HepG2 (cell line): Measurements from ENCODE around the gene SH3TC2. TPM values are rescaled to one million over a fixed set of nuclear protein-coding genes. Genes with fewer than 3 reads are reported as not detected.

Experiments used
- BORCS8-MEF2B ChIP-seq: sonication (generic); formaldehyde crosslinking; IDR thresholded peaks from 2 replicates; pipeline ENCODE4 v1.8.0; 2022; ENCODE audit warnings: mild to moderate bottlenecking, missing genetic modification reagents
- CREM ChIP-seq, 2 experiments: sonication (generic) in 1 of 2; formaldehyde crosslinking in 1 of 2; IDR thresholded peaks; 2 replicates each; pipeline versions ENCODE4 v1.4.0 to v1.6.1; 2016 to 2020; ENCODE audit warnings: antibody characterized with exemption in 1 of 2, mild to moderate bottlenecking in 1 of 2, missing genetic modification reagents in 1 of 2
- ELF3 ChIP-seq: IDR thresholded peaks from 2 replicates; pipeline ENCODE4 v1.6.1; 2016; ENCODE audit warnings: missing genetic modification reagents, missing compliant biosample characterization
- HCFC1 ChIP-seq: fragments of 150-350 bp; IDR thresholded peaks from 2 replicates; pipeline ENCODE4 v1.6.1; 2014; ENCODE audit warnings: low read depth, low read length
- KIAA2018 ChIP-seq: sonication (generic); formaldehyde crosslinking; IDR thresholded peaks from 2 replicates; pipeline ENCODE4 v1.5.0; 2020; ENCODE audit warnings: mild to moderate bottlenecking, missing genetic modification reagents, borderline replicate concordance
- NFE2L1 ChIP-seq: sonication (generic); formaldehyde crosslinking; IDR thresholded peaks from 2 replicates; pipeline ENCODE4 v1.4.0; 2020; ENCODE audit warnings: missing genetic modification reagents, mild to moderate bottlenecking, borderline replicate concordance
- SNRNP70 ChIP-seq: fragments of 200-400 bp; formaldehyde crosslinking; IDR thresholded peaks from 2 replicates; pipeline ENCODE4 v1.6.1; 2017; ENCODE audit warnings: mild to moderate bottlenecking, low read depth, low read length, moderate library complexity
- SP4 ChIP-seq: sonication (generic); formaldehyde crosslinking; IDR thresholded peaks from 2 replicates; pipeline ENCODE4 v1.8.1; 2023; ENCODE audit warnings: mild to moderate bottlenecking, missing genetic modification reagents
- ZSCAN22 ChIP-seq: sonication (generic); formaldehyde crosslinking; IDR thresholded peaks from 2 replicates; pipeline ENCODE4 v1.4.0; 2020; ENCODE audit warnings: mild to moderate bottlenecking, missing genetic modification reagents
- polyA plus RNA-seq, 8 experiments: library from polyadenylated mRNA; depleted of rRNA in 3 of 8; stranded (reverse) in 7 of 8; unstranded in 1 of 8; fragments of >200 nt; fragmentation: Illumina TruSeq in 4 of 8; extraction: Trizol in 4 of 8; gene quantifications; 2 replicates each; pipeline versions ENCODE4 v1.2.1 to v1.2.3, GENCODE V29; 2011 to 2016; ENCODE audit warnings: low read depth in 4 of 8, missing spikeins in 1 of 8, mixed read lengths in 1 of 8; ENCODE audit not compliant: insufficient read depth in 1 of 8
- total RNA-seq, 5 experiments: library from RNA; depleted of rRNA; stranded (reverse); fragments of >200 nt; fragmentation: Illumina TruSeq; extraction: Trizol; gene quantifications; 2 replicates each; pipeline ENCODE4 v1.2.3, GENCODE V29; 2016; ENCODE audit warnings: low read depth in 1 of 5

The SH3TC2 gene
- total and polyA plus RNA-seq, 2 of the 13 experiments (the other 11 are each of a cell fraction or from before 2014, with no cell fraction given) = 0.34 to 0.71 TPM

GRCh38 chr5:148978370-148979082 is 84.3 kb downstream of the SH3TC2 start (continued):
- no peak for TF ChIP-seq KIAA2018 (CRISPR knock-in tag)
- TF ChIP-seq CREM (IDR thresholded peaks at IDR 0.05) = no peak
- TF ChIP-seq CREM (CRISPR knock-in tag; IDR thresholded peaks at IDR 0.05) = no peak
- no peak for TF ChIP-seq ELF3 (CRISPR knock-in tag)
- no peak for TF ChIP-seq ZSCAN22
- no peak for TF ChIP-seq SP4 (CRISPR knock-in tag)
- no peak for TF ChIP-seq SNRNP70
- TF ChIP-seq NFE2L1 (CRISPR knock-in tag) = no peak
- TF ChIP-seq BORCS8-MEF2B (CRISPR knock-in tag) = no peak
- TF ChIP-seq HCFC1 = no peak
